Stimulated activated naive CD8-positive, alpha-beta T cell treated with anti-CD3 and anti-CD28 coated beads, Interleukin-15, Interleukin-2, amounts not matched to agents 100 ng/mL and 50 ng/mL, for 24 hours (primary cell): ENCODE results near the gene TCEAL5.
"Not testable (repeated sequence)": the region's sequence is repeated elsewhere in the genome, so short reads cannot be mapped to it uniquely, and the experiment has no call there.

Experiments used
- H3K27ac Mint-ChIP-seq: one replicate; pipeline ENCODE4 v1.8.0; 2021; ENCODE audit warnings: mild to moderate bottlenecking, mixed read lengths
- H3K27me3 Mint-ChIP-seq: one replicate; pipeline ENCODE4 v1.8.0; 2021; ENCODE audit warnings: mixed read lengths
- H3K36me3 Mint-ChIP-seq: one replicate; pipeline ENCODE4 v1.8.0; 2021; ENCODE audit warnings: low read depth, mixed read lengths
- H3K4me1 Mint-ChIP-seq: one replicate; pipeline ENCODE4 v1.8.0; 2021; ENCODE audit warnings: low read depth, mixed read lengths
- H3K4me3 Mint-ChIP-seq: one replicate; pipeline ENCODE4 v1.8.0; 2021; ENCODE audit warnings: mild to moderate bottlenecking, mixed read lengths
- H3K9me3 Mint-ChIP-seq: one replicate; pipeline ENCODE4 v1.8.0; 2021; ENCODE audit warnings: mixed read lengths

Gene TCEAL5

DNA sequence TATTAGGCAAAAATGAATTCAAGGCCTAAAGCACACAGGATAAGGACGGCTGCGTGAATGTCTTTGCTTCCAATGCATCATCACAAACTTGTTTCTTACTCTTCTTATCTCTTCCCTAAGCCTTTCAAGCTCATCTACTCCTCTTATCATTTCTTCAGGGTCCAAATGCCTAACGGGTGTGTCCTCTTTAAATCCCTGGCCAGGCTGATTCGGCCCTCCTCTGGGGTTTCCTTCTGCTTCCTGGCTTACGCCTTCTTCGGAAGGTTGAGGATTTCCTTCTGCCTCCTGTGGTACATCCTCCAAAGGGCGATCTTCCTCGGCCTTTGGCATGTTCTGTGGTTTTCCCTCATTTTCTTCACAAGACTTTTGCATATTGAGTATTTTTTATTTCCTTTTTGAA, 22.9 kb downstream of the TCEAL5 start:
- Mint-ChIP-seq H3K36me3 (peaks cover 8% of the 10 kb centered on the region), H3K4me3 (peak overlapping the region; percentile 93)

DNA sequence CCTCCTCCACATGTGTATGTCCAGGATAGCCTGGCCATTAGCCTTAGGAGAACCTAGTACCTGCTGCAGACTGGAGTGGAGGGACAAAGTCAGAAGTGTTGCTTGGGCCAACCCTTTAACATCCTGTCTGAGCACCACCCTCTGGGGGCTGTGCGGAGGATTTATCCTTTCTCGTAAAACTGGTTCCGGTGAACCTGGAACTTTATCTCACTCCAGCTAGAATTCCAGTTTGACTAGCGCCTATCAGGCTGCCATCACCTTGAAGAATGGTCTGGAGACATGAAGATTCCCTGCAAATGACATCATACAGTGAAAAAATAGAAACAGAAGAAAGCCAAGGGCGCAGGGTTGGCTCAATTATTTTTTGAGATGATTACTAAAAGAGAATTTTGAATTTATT, 25.6 kb downstream of the TCEAL5 start:
- peaks cover 13% of the 10 kb centered on the region for H3K4me1 Mint-ChIP-seq

More for the DNA sequence above, 22.9 kb downstream of the TCEAL5 start:
- Mint-ChIP-seq H3K27me3 (no peaks in the 10 kb centered on the region), H3K4me1 (peaks cover 13% of the 10 kb centered on the region), H3K27ac (peak overlapping the region; percentile 93), H3K9me3 (no peaks in the 10 kb centered on the region)

GRCh38 chrX:103249805-103250204, 26.7 kb downstream of the TCEAL5 start:
- peaks cover 7% of the 10 kb centered on the region for H3K4me1 Mint-ChIP-seq
- H3K27me3 Mint-ChIP-seq = no peaks in the 10 kb centered on the region
- H3K36me3 Mint-ChIP-seq = peaks cover 8% of the 10 kb centered on the region
- H3K27ac Mint-ChIP-seq = no peak overlapping the region
- H3K9me3 Mint-ChIP-seq = no peaks in the 10 kb centered on the region
- no peak overlapping the region for H3K4me3 Mint-ChIP-seq

More for the DNA sequence above, 25.6 kb downstream of the TCEAL5 start:
- Mint-ChIP-seq H3K27ac (no peak overlapping the region), H3K27me3 (no peaks in the 10 kb centered on the region), H3K9me3 (no peaks in the 10 kb centered on the region), H3K36me3 (peaks cover 8% of the 10 kb centered on the region), H3K4me3 (no peak overlapping the region)

GRCh38 chrX:103248553-103248952, 28.0 kb downstream of the TCEAL5 start:
- Mint-ChIP-seq H3K27ac (no peak overlapping the region), H3K36me3 (peaks cover 6% of the 10 kb centered on the region), H3K27me3 (no peaks in the 10 kb centered on the region), H3K9me3 (no peaks in the 10 kb centered on the region), H3K4me3 (no peak overlapping the region), H3K4me1 (peaks cover 4% of the 10 kb centered on the region)

GRCh38 chrX:103240155-103240554, 36.4 kb downstream of the TCEAL5 start:
- H3K36me3 Mint-ChIP-seq = no peaks in the 10 kb centered on the region
- H3K9me3 Mint-ChIP-seq = no peaks in the 10 kb centered on the region
- H3K4me3 Mint-ChIP-seq = no peak overlapping the region
- H3K27me3 Mint-ChIP-seq = no peaks in the 10 kb centered on the region
- no peak overlapping the region for H3K27ac Mint-ChIP-seq
- no peaks in the 10 kb centered on the region for H3K4me1 Mint-ChIP-seq

GRCh38 chrX:103236296-103236695, 40.3 kb downstream of the TCEAL5 start:
- H3K4me1 Mint-ChIP-seq = no peaks in the 10 kb centered on the region
- no peak overlapping the region for H3K27ac Mint-ChIP-seq
- H3K36me3 Mint-ChIP-seq = no peaks in the 10 kb centered on the region
- no peak overlapping the region for H3K4me3 Mint-ChIP-seq
- no peaks in the 10 kb centered on the region for H3K9me3 Mint-ChIP-seq
- no peaks in the 10 kb centered on the region for H3K27me3 Mint-ChIP-seq

GRCh38 chrX:103235608-103236007, 40.9 kb downstream of the TCEAL5 start:
- H3K9me3 Mint-ChIP-seq, H3K4me1 Mint-ChIP-seq, H3K4me3 Mint-ChIP-seq, H3K27me3 Mint-ChIP-seq, H3K36me3 Mint-ChIP-seq, H3K27ac Mint-ChIP-seq: not testable (repeated sequence)

DNA sequence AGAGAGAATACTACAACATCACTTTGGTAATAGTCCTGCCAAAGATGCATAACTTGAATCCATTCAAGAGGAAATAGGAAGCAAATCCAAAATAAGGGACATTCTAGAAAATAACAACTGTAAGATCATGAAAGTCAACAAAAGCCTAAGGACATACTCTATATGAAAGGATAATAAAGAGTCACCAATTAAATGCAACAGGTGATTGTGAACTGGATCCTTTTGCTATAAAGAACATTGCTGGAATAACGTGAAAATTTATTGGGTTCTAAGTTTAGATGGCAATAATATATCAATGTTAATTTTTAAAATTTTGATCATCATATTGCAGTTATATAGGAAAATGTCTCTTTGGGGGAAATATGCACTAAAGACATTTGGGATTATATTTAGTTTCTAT, 41.7 kb downstream of the TCEAL5 start:
- no peak overlapping the region for H3K27ac Mint-ChIP-seq
- H3K4me3 Mint-ChIP-seq = no peak overlapping the region
- no peaks in the 10 kb centered on the region for H3K27me3 Mint-ChIP-seq
- no peaks in the 10 kb centered on the region for H3K4me1 Mint-ChIP-seq
- no peaks in the 10 kb centered on the region for H3K36me3 Mint-ChIP-seq
- H3K9me3 Mint-ChIP-seq = no peaks in the 10 kb centered on the region

- H3K27ac Mint-ChIP-seq = no peak overlapping the region
Measured at GRCh38 chrX:103233263-103233662, 43.3 kb downstream of the TCEAL5 start.

DNA sequence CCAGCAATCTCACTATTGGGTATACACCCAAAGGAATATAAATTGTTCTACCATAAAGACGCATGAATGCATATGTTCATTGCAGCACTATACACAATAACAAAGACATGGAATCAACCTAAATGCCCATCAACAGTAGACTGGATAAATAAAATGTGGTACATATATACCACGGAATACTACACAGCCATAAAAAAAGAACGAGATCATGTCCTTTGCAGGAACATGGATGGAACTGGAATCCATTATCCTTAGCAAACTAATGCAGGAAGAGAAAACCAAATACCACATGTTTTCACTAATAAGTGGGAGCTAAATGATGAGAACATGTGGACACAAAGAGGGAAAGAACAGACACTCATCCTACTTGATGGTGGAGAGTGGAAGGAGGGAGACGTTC, 50.6 kb downstream of the TCEAL5 start:
- not testable (repeated sequence) for H3K9me3 Mint-ChIP-seq, H3K4me3 Mint-ChIP-seq, H3K36me3 Mint-ChIP-seq, H3K27ac Mint-ChIP-seq, H3K4me1 Mint-ChIP-seq
- peaks cover 14% of the 10 kb centered on the region for H3K27me3 Mint-ChIP-seq

More at GRCh38 chrX:103233263-103233662, 43.3 kb downstream of the TCEAL5 start:
- H3K9me3 Mint-ChIP-seq = no peaks in the 10 kb centered on the region
- H3K4me1 Mint-ChIP-seq = no peaks in the 10 kb centered on the region
- no peaks in the 10 kb centered on the region for H3K27me3 Mint-ChIP-seq
- H3K36me3 Mint-ChIP-seq = no peaks in the 10 kb centered on the region
- no peak overlapping the region for H3K4me3 Mint-ChIP-seq
